Natural killer cell treated with Interleukin-12 subunit alpha and Interleukin-12 subunit beta and Interleukin-15 and Interleukin-18, amount 100 ng/mL, for 72 hours (primary cell): ENCODE results near the gene CENPP. TPM values are rescaled to one million over a fixed set of nuclear protein-coding genes. Genes with fewer than 3 reads are reported as not detected.

Experiments
- ATAC-seq, 2 donors: fragments of 150-1000 bp; cut with Tn5 transposase in 1 of 2; sonication (Bioruptor Pico), chemical (Tn5 transposase) in 1 of 2; 2 replicates each; pipeline ENCODE4 v1.10.0; 2021
- DNase-seq: peaks from one replicate; pipeline ENCODE4 v3.0.0; 2022; ENCODE audit warnings: low spot score
- H3K27ac Mint-ChIP-seq, 2 donors: 1 replicate in 1 of 2; 2 replicates in 1 of 2; pipeline ENCODE4 v1.8.0; 2022; ENCODE audit warnings: mixed read lengths in 2 of 2, mild to moderate bottlenecking in 1 of 2, moderate library complexity in 1 of 2
- H3K27me3 Mint-ChIP-seq, 2 donors: 1 replicate in 1 of 2; 2 replicates in 1 of 2; pipeline ENCODE4 v1.8.0; 2022; ENCODE audit warnings: mixed read lengths in 2 of 2
- H3K36me3 Mint-ChIP-seq: one replicate; pipeline ENCODE4 v1.8.0; 2022; ENCODE audit warnings: mixed read lengths
- H3K4me1 Mint-ChIP-seq, 2 donors: 1 replicate in 1 of 2; 2 replicates in 1 of 2; pipeline ENCODE4 v1.8.0; 2022; ENCODE audit warnings: low read depth in 2 of 2, mixed read lengths in 2 of 2, mild to moderate bottlenecking in 1 of 2
- H3K4me3 Mint-ChIP-seq: one replicate; pipeline ENCODE4 v1.8.0; 2022; ENCODE audit warnings: mixed read lengths
- H3K9me3 Mint-ChIP-seq: 2 replicates; pipeline ENCODE4 v1.8.0; 2022; ENCODE audit warnings: mixed read lengths
- total RNA-seq, 2 donors: library from RNA; stranded (reverse); gene quantifications; one replicate each; pipeline ENCODE4 v1.2.3, GENCODE V29; 2022

The CENPP gene
- total RNA-seq, 2 donors from 2014 or later = 14.7 to 38.8 TPM

GRCh38 chr9:92377876-92378275 is 52.1 kb downstream of the CENPP start:
- H3K27ac Mint-ChIP-seq = peak overlapping the region; percentile 11 to 24
- peak overlapping the region; percentile 9 for H3K4me3 Mint-ChIP-seq
- H3K4me1 Mint-ChIP-seq = peaks cover 29 to 30% of the 10 kb centered on the region in 2 donors
- no peaks in the 10 kb centered on the region for H3K27me3 Mint-ChIP-seq
- H3K36me3 Mint-ChIP-seq = peaks cover 12% of the 10 kb centered on the region
- ATAC-seq (peak in 1 of 2 donors; percentile 27), DNase-seq (no peak)
- peaks cover under 1% of the 10 kb centered on the region for H3K9me3 Mint-ChIP-seq

GRCh38 chr9:92378865-92379560 is 53.3 kb downstream of the CENPP start:
- peaks cover 10% of the 10 kb centered on the region for H3K36me3 Mint-ChIP-seq
- peak overlapping the region in 1 of 2 donors; percentile 24 for H3K27ac Mint-ChIP-seq
- no peak for DNase-seq
- ATAC-seq = no peak
- H3K9me3 Mint-ChIP-seq = no peaks in the 10 kb centered on the region
- no peak overlapping the region for H3K4me3 Mint-ChIP-seq
- peaks cover 29 to 30% of the 10 kb centered on the region in 2 donors for H3K4me1 Mint-ChIP-seq
- no peaks in the 10 kb centered on the region for H3K27me3 Mint-ChIP-seq

DNA sequence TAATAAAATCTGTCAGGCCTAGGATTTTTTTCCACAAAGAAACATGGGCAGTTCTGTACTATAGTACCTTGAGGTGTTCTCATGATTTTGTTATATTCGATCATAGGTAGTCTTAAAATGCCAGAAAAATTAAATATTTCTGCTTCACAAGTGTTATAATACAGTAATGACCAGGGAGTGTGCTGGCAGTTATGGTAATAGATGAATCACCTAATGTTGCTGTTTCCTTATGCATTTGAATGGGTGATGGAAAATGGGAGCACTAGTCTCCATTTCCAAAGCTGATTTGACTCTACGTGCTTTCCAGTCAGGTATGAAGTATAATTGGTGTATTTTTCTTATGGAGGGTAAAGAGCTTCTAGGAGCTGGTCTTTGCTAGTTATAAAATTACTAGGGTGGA is 54.9 kb downstream of the CENPP start:
- no peak overlapping the region for H3K4me3 Mint-ChIP-seq
- no peaks in the 10 kb centered on the region for H3K36me3 Mint-ChIP-seq
- peaks cover 29 to 30% of the 10 kb centered on the region in 2 donors for H3K4me1 Mint-ChIP-seq
- H3K27me3 Mint-ChIP-seq = no peaks in the 10 kb centered on the region
- no peaks in the 10 kb centered on the region for H3K9me3 Mint-ChIP-seq
- no peak for ATAC-seq
- DNase-seq = no peak
- H3K27ac Mint-ChIP-seq = no peak overlapping the region

DNA sequence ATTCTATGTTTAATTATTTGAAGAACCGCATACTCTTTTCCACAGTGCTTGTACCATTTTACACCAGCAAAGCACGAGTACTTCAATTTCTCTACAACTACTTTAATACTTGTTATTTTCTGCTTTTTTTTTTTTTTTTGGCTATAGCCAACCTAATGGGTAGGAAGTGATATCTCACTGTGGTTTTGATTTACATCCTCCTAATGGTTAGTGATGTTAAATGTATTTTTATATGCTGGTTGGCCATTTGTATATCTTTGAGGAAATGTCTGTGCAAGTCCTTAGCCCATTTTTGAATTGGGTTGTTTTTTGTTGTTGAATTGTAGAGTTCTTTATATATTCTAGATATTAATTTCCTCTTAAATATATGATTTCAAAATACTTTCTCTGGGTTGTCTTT is 56.0 kb downstream of the CENPP start:
- no peaks in the 10 kb centered on the region for H3K27me3 Mint-ChIP-seq
- ATAC-seq (no peak), DNase-seq (no peak)
- peaks cover 29 to 30% of the 10 kb centered on the region in 2 donors for H3K4me1 Mint-ChIP-seq
- H3K9me3 Mint-ChIP-seq = no peaks in the 10 kb centered on the region
- H3K36me3 Mint-ChIP-seq = no peaks in the 10 kb centered on the region
- H3K27ac Mint-ChIP-seq = no peak overlapping the region
- no peak overlapping the region for H3K4me3 Mint-ChIP-seq

- Mint-ChIP-seq H3K36me3 (no peaks in the 10 kb centered on the region), H3K27me3 (no peaks in the 10 kb centered on the region)
Observed at GRCh38 chr9:92384375-92384774, 58.6 kb downstream of the CENPP start.

GRCh38 chr9:92385001-92385400 is 59.2 kb downstream of the CENPP start:
- H3K27me3 Mint-ChIP-seq = no peaks in the 10 kb centered on the region
- H3K4me1 Mint-ChIP-seq = peaks cover 5 to 6% of the 10 kb centered on the region in 2 donors
- DNase-seq = no peak
- ATAC-seq = no peak
- no peaks in the 10 kb centered on the region for H3K9me3 Mint-ChIP-seq
- H3K27ac Mint-ChIP-seq = no peak overlapping the region
- H3K36me3 Mint-ChIP-seq = no peaks in the 10 kb centered on the region
- H3K4me3 Mint-ChIP-seq = no peak overlapping the region

More at GRCh38 chr9:92384375-92384774, 58.6 kb downstream of the CENPP start:
- Mint-ChIP-seq H3K4me3 (no peak overlapping the region), H3K9me3 (no peaks in the 10 kb centered on the region), H3K27ac (no peak overlapping the region), H3K4me1 (peaks cover 8 to 9% of the 10 kb centered on the region in 2 donors)
- no peak for ATAC-seq
- DNase-seq = no peak

DNA sequence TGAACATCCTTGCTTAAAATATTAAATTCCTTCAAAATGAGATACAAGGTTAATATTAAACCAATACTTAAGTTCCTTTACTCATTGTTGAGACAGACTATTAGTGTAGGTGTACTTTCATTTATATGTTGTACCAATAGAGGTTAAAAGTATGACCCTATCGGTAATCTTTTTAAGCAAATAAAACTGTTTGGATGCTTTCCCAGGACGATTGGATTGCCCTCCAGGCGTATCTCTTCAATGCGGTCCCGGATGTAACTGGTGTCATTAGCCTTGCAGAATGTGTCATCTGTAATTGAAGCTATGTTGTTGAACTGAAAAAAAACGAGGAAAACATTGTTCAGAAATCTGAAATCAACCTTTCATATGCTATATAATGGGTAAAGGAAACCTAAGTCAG is 59.7 kb downstream of the CENPP start:
- H3K27me3 Mint-ChIP-seq = no peaks in the 10 kb centered on the region
- H3K4me3 Mint-ChIP-seq = no peak overlapping the region
- H3K9me3 Mint-ChIP-seq = no peaks in the 10 kb centered on the region
- no peak overlapping the region for H3K27ac Mint-ChIP-seq
- no peak for DNase-seq
- no peaks in the 10 kb centered on the region for H3K36me3 Mint-ChIP-seq
- peaks cover 5 to 6% of the 10 kb centered on the region in 2 donors for H3K4me1 Mint-ChIP-seq
- no peak for ATAC-seq

DNA sequence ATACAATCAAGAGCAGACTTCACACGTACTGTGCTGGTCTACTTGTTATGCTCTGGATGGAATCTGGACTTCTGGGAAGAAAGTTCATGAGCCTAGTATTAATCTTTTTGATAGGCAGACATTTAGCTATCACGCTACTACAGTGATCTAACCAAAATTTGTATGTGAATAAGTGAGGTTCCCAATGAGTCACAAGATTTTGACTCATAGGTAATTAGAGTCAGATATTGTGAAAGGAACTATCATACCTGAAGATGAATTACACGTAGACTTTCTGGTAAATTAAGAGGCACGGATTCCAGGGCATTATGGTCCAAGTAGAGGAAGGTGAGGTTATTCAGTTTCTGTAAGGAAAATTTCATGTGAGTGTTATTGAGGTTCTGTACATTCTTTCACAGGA is 60.2 kb downstream of the CENPP start:
- Mint-ChIP-seq H3K36me3 (no peaks in the 10 kb centered on the region), H3K4me1 (peaks cover 5 to 6% of the 10 kb centered on the region in 2 donors), H3K27me3 (no peaks in the 10 kb centered on the region), H3K27ac (no peak overlapping the region), H3K9me3 (no peaks in the 10 kb centered on the region), H3K4me3 (no peak overlapping the region)
- DNase-seq (no peak), ATAC-seq (no peak)

GRCh38 chr9:92392690-92393089 is 66.9 kb downstream of the CENPP start:
- ATAC-seq (no peak), DNase-seq (no peak)
- Mint-ChIP-seq H3K4me3 (no peak overlapping the region), H3K27ac (no peak overlapping the region), H3K9me3 (no peaks in the 10 kb centered on the region), H3K27me3 (no peaks in the 10 kb centered on the region), H3K36me3 (no peaks in the 10 kb centered on the region), H3K4me1 (no peaks in the 10 kb centered on the region)

GRCh38 chr9:92393686-92394085 is 67.9 kb downstream of the CENPP start:
- H3K4me3 Mint-ChIP-seq = no peak overlapping the region
- H3K9me3 Mint-ChIP-seq = no peaks in the 10 kb centered on the region
- ATAC-seq (no peak), DNase-seq (no peak)
- H3K36me3 Mint-ChIP-seq = no peaks in the 10 kb centered on the region
- H3K27me3 Mint-ChIP-seq = no peaks in the 10 kb centered on the region
- H3K4me1 Mint-ChIP-seq = no peaks in the 10 kb centered on the region
- H3K27ac Mint-ChIP-seq = no peak overlapping the region

GRCh38 chr9:92395617-92396016 is 69.9 kb downstream of the CENPP start:
- Mint-ChIP-seq H3K27ac (no peak overlapping the region), H3K27me3 (no peaks in the 10 kb centered on the region), H3K36me3 (no peaks in the 10 kb centered on the region), H3K4me1 (no peaks in the 10 kb centered on the region), H3K4me3 (no peak overlapping the region), H3K9me3 (no peaks in the 10 kb centered on the region)
- DNase-seq (no peak), ATAC-seq (no peak)

DNA sequence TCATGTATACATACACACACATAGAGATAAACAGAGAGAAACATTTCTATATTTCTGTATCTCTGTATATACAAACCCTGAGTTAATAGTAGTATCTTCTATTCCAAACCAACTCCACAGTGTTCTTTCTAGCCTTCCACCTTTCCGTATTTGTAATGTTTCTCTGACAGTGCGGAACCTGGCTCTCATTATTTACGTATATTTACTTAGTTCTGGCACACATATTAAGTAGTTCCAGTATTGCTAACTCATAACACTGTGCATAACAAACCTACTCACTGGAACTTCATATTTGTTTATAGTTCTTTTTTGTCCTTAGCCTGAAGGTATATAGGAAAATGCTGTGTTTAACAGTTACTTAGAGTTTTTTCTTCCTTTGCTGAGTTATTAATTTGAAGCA is 72.1 kb downstream of the CENPP start:
- peaks cover 0 to 6% of the 10 kb centered on the region in 2 donors for H3K4me1 Mint-ChIP-seq
- no peaks in the 10 kb centered on the region for H3K9me3 Mint-ChIP-seq
- no peaks in the 10 kb centered on the region for H3K36me3 Mint-ChIP-seq
- ATAC-seq = no peak
- no peak overlapping the region for H3K4me3 Mint-ChIP-seq
- H3K27me3 Mint-ChIP-seq = no peaks in the 10 kb centered on the region
- H3K27ac Mint-ChIP-seq = no peak overlapping the region
- DNase-seq = no peak

DNA sequence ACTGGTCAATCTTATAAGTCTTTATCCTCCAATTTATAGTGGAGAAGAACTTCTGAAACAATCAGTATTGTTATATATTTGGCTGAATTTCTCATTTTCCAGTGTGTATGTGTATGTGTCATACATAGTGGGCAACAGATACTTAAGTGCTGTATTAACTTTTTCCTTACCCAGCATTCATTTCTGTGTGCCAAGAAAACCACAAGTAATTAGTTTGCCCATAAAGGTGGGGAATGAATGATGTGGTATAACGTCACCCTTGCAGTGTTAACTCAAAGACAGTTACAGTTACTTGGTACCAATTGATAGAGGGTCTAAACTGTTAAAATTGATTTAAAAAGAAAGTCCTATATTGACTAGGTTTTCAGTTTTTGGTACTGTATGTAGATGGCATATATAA is 76.6 kb downstream of the CENPP start:
- ATAC-seq (no peak), DNase-seq (no peak)
- Mint-ChIP-seq H3K27ac (no peak overlapping the region), H3K9me3 (no peaks in the 10 kb centered on the region), H3K36me3 (no peaks in the 10 kb centered on the region), H3K27me3 (no peaks in the 10 kb centered on the region), H3K4me3 (no peak overlapping the region), H3K4me1 (peaks cover 15 to 24% of the 10 kb centered on the region in 2 donors)

DNA sequence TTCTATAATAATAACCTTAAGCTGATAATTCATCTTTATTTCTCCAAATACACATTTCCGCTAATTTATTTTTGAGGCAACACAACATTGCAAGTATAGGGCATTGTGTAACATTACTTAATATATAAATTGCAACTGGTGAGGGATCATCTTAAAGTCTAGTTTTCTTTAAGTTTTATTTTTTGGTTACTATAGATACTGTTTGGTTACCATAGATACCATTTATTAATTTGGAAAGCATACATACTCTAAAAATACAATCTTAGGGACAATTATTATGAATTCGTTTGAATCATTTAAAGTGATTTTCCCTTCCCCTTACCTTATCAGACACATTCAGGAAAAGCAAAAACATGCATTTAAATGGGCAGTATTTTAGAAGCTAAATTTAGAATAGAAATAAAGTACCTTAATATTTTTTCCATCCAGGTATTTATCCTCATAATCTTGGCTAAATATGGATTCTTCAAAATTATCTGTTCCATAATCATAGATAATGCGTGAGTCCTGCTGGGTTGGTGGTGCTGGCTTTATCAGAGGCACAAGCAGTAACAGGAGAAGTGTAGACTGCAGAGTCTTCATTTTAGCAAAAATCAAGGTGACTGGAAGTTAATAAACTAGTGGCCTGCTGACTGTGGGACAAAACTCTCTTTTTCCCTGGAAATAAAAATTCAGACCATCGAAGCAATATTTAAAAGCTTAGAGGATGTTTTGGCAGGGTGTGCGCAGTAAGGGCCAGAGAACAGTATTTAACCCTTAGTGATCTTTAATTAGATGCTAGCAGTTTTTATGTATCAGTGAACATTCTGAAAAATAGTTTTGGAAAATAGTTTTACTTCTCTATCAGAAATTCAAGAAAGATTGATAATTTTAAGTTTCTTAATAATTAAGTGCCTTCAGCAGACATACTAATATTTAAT is 77.3 kb downstream of the CENPP start:
- no peaks in the 10 kb centered on the region for H3K36me3 Mint-ChIP-seq
- H3K9me3 Mint-ChIP-seq = no peaks in the 10 kb centered on the region
- H3K27me3 Mint-ChIP-seq = no peaks in the 10 kb centered on the region
- H3K4me1 Mint-ChIP-seq = peaks cover 15 to 24% of the 10 kb centered on the region in 2 donors
- H3K27ac Mint-ChIP-seq = no peak overlapping the region
- no peak for DNase-seq
- no peak overlapping the region for H3K4me3 Mint-ChIP-seq
- no peak for ATAC-seq
